ENCODE results near the gene ASCC3.

DNA sequence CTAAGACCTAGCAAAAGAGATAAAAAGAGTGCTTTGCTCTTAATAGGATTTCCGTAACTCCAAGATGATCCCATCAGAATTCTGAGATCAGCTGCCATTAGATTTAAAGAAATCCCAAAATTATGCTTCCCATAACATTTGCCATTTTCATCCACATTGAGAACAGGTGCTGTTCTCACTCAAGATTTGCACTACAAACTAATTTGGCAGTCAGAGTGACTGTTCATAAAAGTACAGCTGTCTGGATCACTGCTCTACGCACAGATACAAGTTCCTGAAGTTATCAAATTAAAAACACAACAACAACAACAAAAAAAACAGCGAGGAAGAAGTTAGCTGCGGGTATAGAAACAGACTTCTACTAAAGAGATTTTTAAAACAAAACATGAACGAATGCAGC lies 58.1 kb downstream of the ASCC3 start:
- TF ChIP-seq JUN (IDR thresholded peaks at IDR 0.05) (no peak), POLR2A (IDR thresholded peaks at IDR 0.05; ENCODE audit: low read length) (no peak), CTCF (IDR thresholded peaks at IDR 0.05) (no peak), SMC3 (IDR thresholded peaks at IDR 0.05) (no peak), SREBF2 (IDR thresholded peaks at IDR 0.05) (no peak), KDM5A (IDR thresholded peaks at IDR 0.05) (no peak), RFX5 (IDR thresholded peaks at IDR 0.05) (no peak)
- TF ChIP-seq, protein P1, sequence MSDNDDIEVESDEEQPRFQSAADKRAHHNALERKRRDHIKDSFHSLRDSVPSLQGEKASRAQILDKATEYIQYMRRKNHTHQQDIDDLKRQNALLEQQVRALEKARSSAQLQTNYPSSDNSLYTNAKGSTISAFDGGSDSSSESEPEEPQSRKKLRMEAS (IDR thresholded peaks at IDR 0.05): no peak
- TF ChIP-seq, protein P2, sequence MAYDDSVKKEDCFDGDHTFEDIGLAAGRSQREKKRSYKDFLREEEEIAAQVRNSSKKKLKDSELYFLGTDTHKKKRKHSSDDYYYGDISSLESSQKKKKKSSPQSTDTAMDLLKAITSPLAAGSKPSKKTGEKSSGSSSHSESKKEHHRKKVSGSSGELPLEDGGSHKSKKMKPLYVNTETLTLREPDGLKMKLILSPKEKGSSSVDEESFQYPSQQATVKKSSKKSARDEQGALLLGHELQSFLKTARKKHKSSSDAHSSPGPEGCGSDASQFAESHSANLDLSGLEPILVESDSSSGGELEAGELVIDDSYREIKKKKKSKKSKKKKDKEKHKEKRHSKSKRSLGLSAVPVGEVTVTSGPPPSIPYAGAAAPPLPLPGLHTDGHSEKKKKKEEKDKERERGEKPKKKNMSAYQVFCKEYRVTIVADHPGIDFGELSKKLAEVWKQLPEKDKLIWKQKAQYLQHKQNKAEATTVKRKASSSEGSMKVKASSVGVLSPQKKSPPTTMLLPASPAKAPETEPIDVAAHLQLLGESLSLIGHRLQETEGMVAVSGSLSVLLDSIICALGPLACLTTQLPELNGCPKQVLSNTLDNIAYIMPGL (CRISPR knock-in tag; IDR thresholded peaks at IDR 0.05; ENCODE audit: borderline replicate concordance): no peak
